Mononuclear cell (primary cell): Measurements from ENCODE around the gene IQCF6. TPM values are rescaled to one million over a fixed set of nuclear protein-coding genes. Genes with fewer than 3 reads are reported as not detected.

Source experiments
- H3K27me3 ChIP-seq: 2 replicates; pipeline ENCODE4 v1.6.0; 2011; ENCODE audit warnings: low read length, control low read depth; ENCODE audit not compliant: insufficient read depth
- H3K4me1 ChIP-seq: 2 replicates; pipeline ENCODE4 v1.5.1; 2011; ENCODE audit warnings: mild to moderate bottlenecking, low read length, control low read depth; ENCODE audit not compliant: insufficient read depth
- H3K4me3 ChIP-seq: 2 replicates; pipeline ENCODE4 v1.5.1; 2011; ENCODE audit warnings: mild to moderate bottlenecking, low read length, moderate library complexity
- H3K9me3 ChIP-seq: 2 replicates; pipeline ENCODE4 v1.5.1; 2011; ENCODE audit warnings: low read depth, mild to moderate bottlenecking, control low read depth, low read length
- total RNA-seq: library from RNA; depleted of rRNA; stranded (reverse); fragments of >200 nt; gene quantifications from one replicate; pipeline ENCODE4 v1.2.3, GENCODE V29; 2012

IQCF6 gene
- total RNA-seq, 1 donor = not detected

- Histone ChIP-seq H3K4me3 (no peak overlapping the region), H3K4me1 (peaks cover 34% of the 10 kb centered on the region), H3K27me3 (peaks cover 3% of the 10 kb centered on the region), H3K9me3 (no peaks in the 10 kb centered on the region)
Observed at GRCh38 chr3:51739110-51739509, 39.9 kb downstream of the IQCF6 start.

- no peaks in the 10 kb centered on the region for H3K9me3 ChIP-seq
- H3K4me3 ChIP-seq = no peak overlapping the region
- peaks cover 20% of the 10 kb centered on the region for H3K4me1 ChIP-seq
Observed at GRCh38 chr3:51735950-51736349, 43.1 kb downstream of the IQCF6 start.

GRCh38 chr3:51735039-51735438 is 44.0 kb downstream of the IQCF6 start:
- H3K27me3 ChIP-seq = peaks cover 3% of the 10 kb centered on the region
- no peaks in the 10 kb centered on the region for H3K9me3 ChIP-seq
- H3K4me1 ChIP-seq = peaks cover 18% of the 10 kb centered on the region
- H3K4me3 ChIP-seq = no peak overlapping the region

More at GRCh38 chr3:51735950-51736349, 43.1 kb downstream of the IQCF6 start:
- H3K27me3 ChIP-seq = peaks cover 3% of the 10 kb centered on the region

- peaks cover 3% of the 10 kb centered on the region for H3K27me3 ChIP-seq
- no peaks in the 10 kb centered on the region for H3K9me3 ChIP-seq
- no peak overlapping the region for H3K4me3 ChIP-seq
- H3K4me1 ChIP-seq = peaks cover 13% of the 10 kb centered on the region
Observed at GRCh38 chr3:51734572-51734907, 44.5 kb downstream of the IQCF6 start.

GRCh38 chr3:51733859-51734571 is 45.0 kb downstream of the IQCF6 start:
- peaks cover 8% of the 10 kb centered on the region for H3K4me1 ChIP-seq
- H3K27me3 ChIP-seq = peaks cover 3% of the 10 kb centered on the region
- H3K4me3 ChIP-seq = no peak overlapping the region
- no peaks in the 10 kb centered on the region for H3K9me3 ChIP-seq

GRCh38 chr3:51729042-51729633 is 49.9 kb downstream of the IQCF6 start:
- no peak overlapping the region for H3K4me3 ChIP-seq
- no peaks in the 10 kb centered on the region for H3K4me1 ChIP-seq
- H3K27me3 ChIP-seq = no peaks in the 10 kb centered on the region
- no peaks in the 10 kb centered on the region for H3K9me3 ChIP-seq

Other genes starting within 250 kb of the IQCF6 start
- 36.1 TPM for gene RAD54L2, start 240.5 kb downstream of the IQCF6 start, total RNA-seq
- 20.1 TPM for gene TEX264, start 108.0 kb downstream of the IQCF6 start, total RNA-seq
- gene GRM2, start 72.2 kb downstream of the IQCF6 start, total RNA-seq = 1.6 TPM
- gene IQCF2, start 82.4 kb upstream of the IQCF6 start, total RNA-seq = not detected
- gene IQCF5, start 96.4 kb upstream of the IQCF6 start, total RNA-seq = not detected
- gene IQCF1, start 124.1 kb upstream of the IQCF6 start, total RNA-seq = not detected
- gene RRP9, start 162.7 kb upstream of the IQCF6 start, total RNA-seq = 2.7 TPM
- gene PARP3, start 163.1 kb upstream of the IQCF6 start, total RNA-seq = 6.2 TPM
- 0.10 TPM for gene GPR62, start 176.1 kb upstream of the IQCF6 start, total RNA-seq
- gene PCBP4, start 188.2 kb upstream of the IQCF6 start, total RNA-seq = 5.6 TPM
- 41.8 TPM for gene ABHD14B, start 194.8 kb upstream of the IQCF6 start, total RNA-seq
- 6.6 TPM for gene ABHD14A, start 195.8 kb upstream of the IQCF6 start, total RNA-seq
- gene ACY1, start 204.3 kb upstream of the IQCF6 start, total RNA-seq = 3.3 TPM
- 1,675 TPM for gene RPL29, start 216.7 kb upstream of the IQCF6 start, total RNA-seq